ENCODE measurements around the gene TMEM238L. TPM values are rescaled to one million over a fixed set of nuclear protein-coding genes. Genes with fewer than 3 reads are reported as not detected.

Gene TMEM238L
- total RNA-seq, 1 donor = not detected

DNA sequence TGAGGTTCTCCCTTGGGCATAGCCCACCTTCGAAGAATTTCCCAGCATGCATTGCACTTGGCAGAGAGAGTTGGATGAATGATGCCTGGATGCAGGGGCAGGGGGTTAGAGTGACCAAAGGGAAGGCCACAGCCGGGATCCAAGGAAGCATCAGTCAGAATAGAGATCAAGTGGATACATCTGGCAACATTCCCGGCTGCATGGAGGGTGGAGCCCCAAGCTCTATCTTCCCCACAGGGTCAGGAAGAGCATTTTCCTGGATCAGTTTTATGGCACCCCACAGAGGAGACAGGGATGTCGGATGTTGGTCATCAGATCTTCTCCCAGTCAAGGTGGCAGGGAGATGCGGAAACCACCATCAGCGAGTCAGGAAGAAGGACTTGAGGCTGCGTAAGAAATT, 21.0 kb upstream of the TMEM238L start:
- no peak for DNase-seq (ENCODE audit: insufficient read length, low spot score, missing footprints)
- Histone ChIP-seq H2AFZ (ENCODE audit: low read length) (no peak overlapping the region), H4K20me1 (ENCODE audit: insufficient read depth, low read length) (no peaks in the 10 kb centered on the region), H3K4me3 (ENCODE audit: insufficient read depth, low read length) (no peak overlapping the region), H3K79me2 (ENCODE audit: insufficient read depth, low read length) (no peaks in the 10 kb centered on the region), H3K4me1 (ENCODE audit: insufficient read depth, low read length) (no peaks in the 10 kb centered on the region), H3K9me3 (ENCODE audit: low read depth, low read length) (no peaks in the 10 kb centered on the region), H3K27me3 (ENCODE audit: insufficient read depth, low read length) (no peaks in the 10 kb centered on the region), H3K27ac (ENCODE audit: low read depth, low read length) (no peak overlapping the region), H3K36me3 (ENCODE audit: insufficient read depth, low read length) (no peaks in the 10 kb centered on the region), H3K4me2 (ENCODE audit: insufficient read depth, low read length) (no peak overlapping the region)
- TF ChIP-seq, protein P1, sequence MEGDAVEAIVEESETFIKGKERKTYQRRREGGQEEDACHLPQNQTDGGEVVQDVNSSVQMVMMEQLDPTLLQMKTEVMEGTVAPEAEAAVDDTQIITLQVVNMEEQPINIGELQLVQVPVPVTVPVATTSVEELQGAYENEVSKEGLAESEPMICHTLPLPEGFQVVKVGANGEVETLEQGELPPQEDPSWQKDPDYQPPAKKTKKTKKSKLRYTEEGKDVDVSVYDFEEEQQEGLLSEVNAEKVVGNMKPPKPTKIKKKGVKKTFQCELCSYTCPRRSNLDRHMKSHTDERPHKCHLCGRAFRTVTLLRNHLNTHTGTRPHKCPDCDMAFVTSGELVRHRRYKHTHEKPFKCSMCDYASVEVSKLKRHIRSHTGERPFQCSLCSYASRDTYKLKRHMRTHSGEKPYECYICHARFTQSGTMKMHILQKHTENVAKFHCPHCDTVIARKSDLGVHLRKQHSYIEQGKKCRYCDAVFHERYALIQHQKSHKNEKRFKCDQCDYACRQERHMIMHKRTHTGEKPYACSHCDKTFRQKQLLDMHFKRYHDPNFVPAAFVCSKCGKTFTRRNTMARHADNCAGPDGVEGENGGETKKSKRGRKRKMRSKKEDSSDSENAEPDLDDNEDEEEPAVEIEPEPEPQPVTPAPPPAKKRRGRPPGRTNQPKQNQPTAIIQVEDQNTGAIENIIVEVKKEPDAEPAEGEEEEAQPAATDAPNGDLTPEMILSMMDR (IDR thresholded peaks at IDR 0.05; ENCODE audit: extremely low read depth, low read depth, low read length) = no peak

DNA sequence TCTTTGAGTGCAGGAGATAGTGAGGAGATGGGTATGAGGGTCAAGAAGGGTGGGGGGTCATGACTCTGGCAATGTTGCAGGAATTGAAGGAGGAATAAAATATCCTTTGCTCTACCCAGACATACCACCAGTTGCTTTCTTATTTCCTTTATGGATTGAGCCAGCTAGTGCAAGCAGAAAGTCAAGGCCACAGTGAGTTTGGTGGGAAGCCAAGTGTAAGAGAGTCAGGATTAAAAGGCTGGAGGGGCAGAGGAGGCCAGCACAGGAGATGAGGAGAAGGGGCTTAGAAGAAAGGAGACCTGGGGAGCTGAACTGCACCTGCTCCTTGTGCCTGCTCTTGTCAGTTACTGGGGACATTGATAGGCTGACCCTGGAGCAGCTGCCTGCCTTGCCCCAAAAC, 17.9 kb upstream of the TMEM238L start:
- Histone ChIP-seq H2AFZ (ENCODE audit: low read length) (no peak overlapping the region), H3K36me3 (ENCODE audit: insufficient read depth, low read length) (no peaks in the 10 kb centered on the region), H3K79me2 (ENCODE audit: insufficient read depth, low read length) (no peaks in the 10 kb centered on the region)

DNA sequence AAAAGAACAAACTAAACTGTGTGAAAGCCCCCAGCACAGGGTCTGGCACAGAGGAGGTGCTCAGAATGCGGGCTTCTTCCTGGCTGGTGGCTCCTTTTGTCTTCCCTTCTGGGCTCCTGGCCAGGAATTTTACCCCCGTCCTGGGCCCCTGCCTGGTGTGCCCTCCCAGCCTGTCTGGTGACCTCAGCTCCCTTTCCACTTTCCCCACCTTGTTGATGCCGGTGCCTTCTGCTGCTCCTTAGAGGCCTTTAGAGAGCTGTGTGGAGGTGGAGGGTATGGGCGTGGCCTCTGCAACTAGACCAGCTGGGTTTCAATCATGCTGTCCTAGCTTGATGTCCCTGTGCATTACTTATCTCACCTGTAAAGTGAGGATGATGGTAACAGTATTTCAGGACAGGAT, 17.2 kb upstream of the TMEM238L start:
- H3K27ac ChIP-seq (ENCODE audit: low read depth, low read length) = no peak overlapping the region
- H4K20me1 ChIP-seq (ENCODE audit: insufficient read depth, low read length) = no peaks in the 10 kb centered on the region
- H3K79me2 ChIP-seq (ENCODE audit: insufficient read depth, low read length) = no peaks in the 10 kb centered on the region
- no peaks in the 10 kb centered on the region for H3K27me3 ChIP-seq (ENCODE audit: insufficient read depth, low read length)
- no peaks in the 10 kb centered on the region for H3K36me3 ChIP-seq (ENCODE audit: insufficient read depth, low read length)
- H3K4me2 ChIP-seq (ENCODE audit: insufficient read depth, low read length) = no peak overlapping the region
- H3K4me3 ChIP-seq (ENCODE audit: insufficient read depth, low read length) = no peak overlapping the region
- H3K9me3 ChIP-seq (ENCODE audit: low read depth, low read length) = no peaks in the 10 kb centered on the region
- no peak overlapping the region for H2AFZ ChIP-seq (ENCODE audit: low read length)
- TF ChIP-seq, protein P1 (IDR thresholded peaks at IDR 0.05; ENCODE audit: extremely low read depth, low read depth, low read length) = no peak
- no peaks in the 10 kb centered on the region for H3K4me1 ChIP-seq (ENCODE audit: insufficient read depth, low read length)
- DNase-seq (ENCODE audit: insufficient read length, low spot score, missing footprints) = no peak

More for the DNA sequence above, 17.9 kb upstream of the TMEM238L start:
- Histone ChIP-seq H3K4me1 (ENCODE audit: insufficient read depth, low read length) (no peaks in the 10 kb centered on the region), H3K27ac (ENCODE audit: low read depth, low read length) (no peak overlapping the region), H3K4me3 (ENCODE audit: insufficient read depth, low read length) (no peak overlapping the region), H3K4me2 (ENCODE audit: insufficient read depth, low read length) (no peak overlapping the region), H3K27me3 (ENCODE audit: insufficient read depth, low read length) (no peaks in the 10 kb centered on the region), H4K20me1 (ENCODE audit: insufficient read depth, low read length) (no peaks in the 10 kb centered on the region), H3K9me3 (ENCODE audit: low read depth, low read length) (no peaks in the 10 kb centered on the region)
- TF ChIP-seq, protein P1 (IDR thresholded peaks at IDR 0.05; ENCODE audit: extremely low read depth, low read depth, low read length) = no peak
- no peak for DNase-seq (ENCODE audit: insufficient read length, low spot score, missing footprints)

DNA sequence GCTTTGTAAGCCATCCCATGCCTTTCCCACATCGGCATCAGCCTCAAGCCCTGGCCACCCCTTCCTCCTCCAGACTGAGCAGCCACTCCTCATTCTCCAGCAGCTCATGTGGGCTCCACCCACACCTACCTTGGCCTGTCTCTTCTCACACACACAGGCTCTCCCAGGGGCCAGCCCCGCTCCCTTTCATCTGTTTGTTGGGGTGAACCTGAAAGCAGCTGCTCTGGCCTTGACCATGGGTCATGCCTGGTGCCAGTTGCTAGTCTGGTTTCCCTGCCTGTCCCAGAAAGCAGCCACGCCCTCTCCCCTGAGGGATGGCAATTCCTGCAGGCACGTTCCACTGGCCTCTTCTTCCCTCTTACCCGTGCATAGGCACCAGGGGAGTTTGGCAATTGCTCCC, 11.4 kb upstream of the TMEM238L start:
- TF ChIP-seq, protein P1 (IDR thresholded peaks at IDR 0.05; ENCODE audit: extremely low read depth, low read depth, low read length) = no peak
- Histone ChIP-seq H3K36me3 (ENCODE audit: insufficient read depth, low read length) (no peaks in the 10 kb centered on the region), H3K4me3 (ENCODE audit: insufficient read depth, low read length) (no peak overlapping the region), H3K9me3 (ENCODE audit: low read depth, low read length) (no peaks in the 10 kb centered on the region), H3K4me2 (ENCODE audit: insufficient read depth, low read length) (no peak overlapping the region), H4K20me1 (ENCODE audit: insufficient read depth, low read length) (no peaks in the 10 kb centered on the region), H3K27ac (ENCODE audit: low read depth, low read length) (no peak overlapping the region), H3K27me3 (ENCODE audit: insufficient read depth, low read length) (no peaks in the 10 kb centered on the region), H3K79me2 (ENCODE audit: insufficient read depth, low read length) (no peaks in the 10 kb centered on the region), H2AFZ (ENCODE audit: low read length) (no peak overlapping the region), H3K4me1 (ENCODE audit: insufficient read depth, low read length) (no peaks in the 10 kb centered on the region)
- no peak for DNase-seq (ENCODE audit: insufficient read length, low spot score, missing footprints)

Data from osteoblast (primary cell).